Middle frontal gyrus (tissue), 1 donor: ENCODE results near the gene IGF1R.

Source experiments
- DNase-seq: peaks from one replicate; pipeline ENCODE4 v3.0.0-alpha.2; 2015; ENCODE audit warnings: low spot score; ENCODE audit errors: extremely low spot score

The IGF1R gene

GRCh38 chr15:98774756-98775497 lies 126.6 kb downstream of the IGF1R start:
- DNase-seq = no peak

- no peak for DNase-seq
Observed at GRCh38 chr15:98775498-98776230, 127.3 kb downstream of the IGF1R start.

GRCh38 chr15:98776607-98777281 lies 128.4 kb downstream of the IGF1R start:
- no peak for DNase-seq

- no peak for DNase-seq
Observed at GRCh38 chr15:98777426-98777825, 129.1 kb downstream of the IGF1R start.

- no peak for DNase-seq
Observed at GRCh38 chr15:98778263-98778959, 130.1 kb downstream of the IGF1R start.

GRCh38 chr15:98778960-98779359 lies 130.6 kb downstream of the IGF1R start:
- DNase-seq = no peak

GRCh38 chr15:98779463-98780071 lies 131.2 kb downstream of the IGF1R start:
- peak; percentile 64 for DNase-seq

- DNase-seq = no peak
Observed at GRCh38 chr15:98781838-98782237, 133.5 kb downstream of the IGF1R start.

- DNase-seq = no peak
Observed at GRCh38 chr15:98782801-98783200, 134.5 kb downstream of the IGF1R start.

- no peak for DNase-seq
Observed at GRCh38 chr15:98785431-98785806, 137.1 kb downstream of the IGF1R start.

- DNase-seq = no peak
Observed at GRCh38 chr15:98785807-98786621, 137.7 kb downstream of the IGF1R start.

- no peak for DNase-seq
Observed at GRCh38 chr15:98786717-98787116, 138.4 kb downstream of the IGF1R start.

- DNase-seq = no peak
Observed at GRCh38 chr15:98787194-98787593, 138.9 kb downstream of the IGF1R start.

- DNase-seq = no peak
Observed at GRCh38 chr15:98787936-98788757, 139.8 kb downstream of the IGF1R start.

- no peak for DNase-seq
Observed at GRCh38 chr15:98789020-98789419, 140.7 kb downstream of the IGF1R start.

GRCh38 chr15:98790270-98790669 lies 141.9 kb downstream of the IGF1R start:
- no peak for DNase-seq

GRCh38 chr15:98791046-98791701 lies 142.8 kb downstream of the IGF1R start:
- no peak for DNase-seq

- no peak for DNase-seq
Observed at GRCh38 chr15:98792117-98792516, 143.8 kb downstream of the IGF1R start.

GRCh38 chr15:98794211-98794610 lies 145.9 kb downstream of the IGF1R start:
- no peak for DNase-seq
